HG03342 (cell line): ENCODE results near the gene ATP6V0D1.
A peak's percentile ranks its signal among the peaks of the same experiment; 100 is the strongest.
"Not testable (repeated sequence)": the region's sequence is repeated elsewhere in the genome, so short reads cannot be mapped to it uniquely, and the experiment has no call there.

Experiments used
- ATAC-seq: cut with Tn5 transposase; IDR thresholded peaks from one replicate; pipeline ENCODE4 v1.9.1; 2021; ENCODE audit warnings: mild to moderate bottlenecking, moderate library complexity; ENCODE audit not compliant: unreplicated experiment

Gene ATP6V0D1

GRCh38 chr16:67480833-67481560, at the start of gene ATP6V0D1:
Gene ATP6V0D1, minus strand, starts transcription at chr16:67481157. Its CDS starts 71 bp downstream, at chr16:67481086.
- peak; percentile 90 for ATAC-seq

GRCh38 chr16:67530013-67530939, 49.3 kb upstream of the ATP6V0D1 start:
- no peak for ATAC-seq

GRCh38 chr16:67529582-67530012, 48.6 kb upstream of the ATP6V0D1 start:
- no peak for ATAC-seq

GRCh38 chr16:67528870-67529581, 48.1 kb upstream of the ATP6V0D1 start:
- no peak for ATAC-seq

GRCh38 chr16:67528222-67528869, 47.4 kb upstream of the ATP6V0D1 start, which contains the start of gene RIPOR1:
Gene RIPOR1, plus strand, starts transcription at chr16:67528829. Its CDS starts 9,618 bp downstream, at chr16:67538447.
- ATAC-seq = no peak

GRCh38 chr16:67526149-67526791, 45.3 kb upstream of the ATP6V0D1 start:
- ATAC-seq = no peak

GRCh38 chr16:67525176-67525860, 44.4 kb upstream of the ATP6V0D1 start:
- ATAC-seq = no peak

GRCh38 chr16:67521095-67521804, 40.3 kb upstream of the ATP6V0D1 start:
- peak; percentile 63 for ATAC-seq

GRCh38 chr16:67519242-67519641, 38.3 kb upstream of the ATP6V0D1 start:
- no peak for ATAC-seq

GRCh38 chr16:67518676-67519075, 37.7 kb upstream of the ATP6V0D1 start:
- ATAC-seq = no peak

GRCh38 chr16:67517661-67518423, 36.9 kb upstream of the ATP6V0D1 start:
- peak; percentile 41 for ATAC-seq

GRCh38 chr16:67517155-67517445, 36.1 kb upstream of the ATP6V0D1 start:
- no peak for ATAC-seq

GRCh38 chr16:67516296-67517154, 35.6 kb upstream of the ATP6V0D1 start:
- no peak for ATAC-seq

- peak; percentile 53 for ATAC-seq
Measured at GRCh38 chr16:67514382-67514828, 33.4 kb upstream of the ATP6V0D1 start.

GRCh38 chr16:67513892-67514291, 32.9 kb upstream of the ATP6V0D1 start:
- not testable (repeated sequence) for ATAC-seq

- no peak for ATAC-seq
Measured at GRCh38 chr16:67509016-67509415, 28.1 kb upstream of the ATP6V0D1 start.

- no peak for ATAC-seq
Measured at GRCh38 chr16:67506468-67506867, 25.5 kb upstream of the ATP6V0D1 start.
